ENCODE data around the gene FANK1.
"Not testable (repeated sequence)": the region's sequence is repeated elsewhere in the genome, so short reads cannot be mapped to it uniquely, and the experiment has no call there.

The FANK1 gene

DNA sequence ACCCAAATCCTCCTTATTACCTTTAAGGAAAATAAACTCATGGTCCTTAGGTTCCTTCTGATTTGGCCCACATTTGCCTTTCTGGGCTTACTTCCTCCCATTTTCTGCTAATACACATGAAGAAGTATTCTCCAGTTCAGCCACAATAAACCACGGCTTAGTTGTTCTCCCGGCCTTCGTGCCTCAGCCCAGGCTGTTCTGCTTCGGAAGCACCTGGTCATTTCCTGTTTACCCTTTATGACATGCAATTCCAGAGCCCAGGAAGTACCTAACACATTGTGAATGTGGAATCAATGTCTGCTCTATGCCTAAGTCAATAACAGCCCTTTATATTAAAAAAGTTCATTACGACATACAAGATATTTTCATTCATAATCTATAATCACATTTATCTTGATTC lies 4.0 kb upstream of the FANK1 start:
- not testable (repeated sequence) for DNase-seq

GRCh38 chr10:125894176-125894575 lies 2.2 kb upstream of the FANK1 start:
- DNase-seq = not testable (repeated sequence)

- peak; percentile 6 to 9 for DNase-seq
These were observed 955 bp upstream of the FANK1 start for GRCh38 chr10:125895130-125896087.

GRCh38 chr10:125897317-125897716 lies 953 bp downstream of the FANK1 start:
- not testable (repeated sequence) for DNase-seq

GRCh38 chr10:125900963-125901362 lies 4.6 kb downstream of the FANK1 start:
- not testable (repeated sequence) for DNase-seq

GRCh38 chr10:125903135-125903640 lies 6.8 kb downstream of the FANK1 start:
- DNase-seq = not testable (repeated sequence)

DNA sequence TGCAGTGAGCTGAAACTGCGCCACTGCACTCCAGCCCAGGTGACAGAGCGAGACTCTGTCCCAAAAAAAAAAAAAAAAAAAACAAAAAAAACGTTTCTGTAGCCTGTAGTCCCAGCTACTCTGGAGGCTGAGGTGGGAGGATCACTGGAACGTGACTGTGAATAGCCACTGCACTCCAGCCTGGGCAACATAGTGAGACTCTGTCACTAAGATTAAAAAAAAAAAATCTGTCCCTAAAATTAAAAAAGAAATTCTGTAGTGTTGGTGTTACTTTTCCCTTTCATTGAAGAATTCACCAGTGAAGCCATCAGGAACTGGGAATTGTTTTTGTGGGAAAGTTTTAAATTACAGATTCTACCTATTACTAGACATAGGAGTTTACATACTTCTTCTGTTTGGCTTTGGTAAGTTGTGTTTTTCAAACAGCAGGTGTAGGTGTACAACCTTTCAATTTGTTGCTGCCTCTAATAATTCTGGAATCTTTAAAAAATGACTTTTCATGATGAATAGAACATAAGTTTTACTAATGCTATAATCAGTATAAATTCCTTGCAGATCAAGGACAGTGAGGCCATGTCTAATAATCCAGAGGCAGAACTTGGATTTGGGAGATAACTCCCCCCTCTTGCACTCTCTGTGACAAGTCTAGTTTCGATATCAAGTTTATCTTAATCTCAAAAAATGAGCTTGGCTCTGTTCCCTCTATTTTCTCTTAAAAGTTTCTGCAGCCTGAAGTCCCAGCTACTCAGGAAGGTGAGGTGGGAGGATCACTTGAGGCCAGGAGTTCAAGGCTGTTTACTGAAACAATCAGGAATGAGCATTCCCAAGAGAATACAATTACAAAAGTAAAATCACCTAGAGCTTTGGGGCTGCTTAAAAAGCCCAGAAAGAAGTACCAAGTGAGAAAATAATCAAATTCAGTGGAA lies 9.0 kb downstream of the FANK1 start:
- DNase-seq = not testable (repeated sequence)

- not testable (repeated sequence) for DNase-seq
These were observed 11.2 kb downstream of the FANK1 start for GRCh38 chr10:125907598-125907997.

GRCh38 chr10:125908813-125909212 lies 12.4 kb downstream of the FANK1 start:
- not testable (repeated sequence) for DNase-seq

DNA sequence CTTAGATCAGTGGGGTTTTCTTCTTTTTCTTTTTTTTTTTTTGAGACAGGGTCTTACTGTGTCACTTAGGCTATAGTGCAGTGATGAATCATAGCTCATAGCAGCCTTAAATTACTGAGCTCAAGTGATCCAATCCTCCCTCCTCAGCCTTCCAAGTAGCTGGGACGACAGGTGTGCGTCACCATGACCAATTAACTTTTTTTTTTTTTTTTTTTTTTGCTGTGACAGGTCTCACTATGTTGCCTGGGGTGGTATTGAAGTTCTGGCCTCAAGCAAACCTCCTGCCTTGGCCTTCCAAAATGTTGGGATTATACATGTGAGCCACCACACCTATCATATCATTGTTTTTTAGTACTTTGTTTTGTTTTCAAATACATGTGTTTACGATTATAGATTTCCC lies 13.1 kb downstream of the FANK1 start:
- DNase-seq = not testable (repeated sequence)

- DNase-seq = no peak
These were observed 14.8 kb downstream of the FANK1 start for GRCh38 chr10:125911145-125911544.

DNA sequence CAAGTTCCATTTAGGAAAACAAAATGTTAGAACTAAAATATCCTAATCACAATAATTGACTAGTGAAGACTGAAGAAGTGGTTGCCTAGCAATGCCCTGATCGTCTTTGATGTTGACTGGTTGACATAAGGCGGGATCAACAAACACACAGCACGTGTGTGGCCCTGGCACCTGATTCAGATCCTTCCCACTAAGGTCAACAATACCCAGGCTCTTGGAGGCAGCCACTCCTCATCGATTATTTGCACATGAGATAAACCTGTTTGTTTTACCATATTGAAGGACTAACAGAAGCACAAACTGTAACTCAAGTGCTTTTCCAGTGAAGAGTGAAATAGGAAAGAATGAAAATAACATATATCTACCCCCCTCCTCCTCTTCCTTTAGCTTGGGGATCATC lies 15.6 kb downstream of the FANK1 start:
- no peak for DNase-seq

GRCh38 chr10:125913277-125913676 lies 16.9 kb downstream of the FANK1 start:
- not testable (repeated sequence) for DNase-seq

DNA sequence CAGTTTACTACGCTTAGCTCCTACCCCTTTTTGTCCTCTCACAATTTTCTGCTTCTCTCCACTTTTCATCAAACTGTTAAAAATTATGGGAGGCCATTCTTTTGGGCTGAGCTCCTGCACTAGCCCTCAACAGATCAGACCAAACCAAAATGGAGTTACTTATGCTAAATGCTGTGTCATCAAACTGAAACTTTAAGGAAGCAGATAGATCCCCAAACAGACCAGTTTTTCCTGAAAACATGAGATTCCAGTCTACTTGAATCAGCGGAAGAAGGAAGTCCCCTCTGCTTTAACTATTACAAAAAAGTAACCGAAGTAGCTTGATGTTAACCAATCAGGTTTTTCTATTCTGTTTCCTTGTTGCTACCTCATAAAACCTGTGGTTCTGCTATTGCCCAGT lies 20.6 kb downstream of the FANK1 start:
- no peak for DNase-seq

- DNase-seq = not testable (repeated sequence)
These were observed 21.5 kb downstream of the FANK1 start for GRCh38 chr10:125917704-125918361.

GRCh38 chr10:125921643-125922306 lies 25.4 kb downstream of the FANK1 start:
- DNase-seq = not testable (repeated sequence)

GRCh38 chr10:125925262-125925834 lies 29.0 kb downstream of the FANK1 start:
- DNase-seq = no peak

- no peak for DNase-seq
These were observed 29.9 kb downstream of the FANK1 start for GRCh38 chr10:125926247-125926646.

GRCh38 chr10:125927265-125927664 lies 30.9 kb downstream of the FANK1 start:
- not testable (repeated sequence) for DNase-seq

GRCh38 chr10:125928928-125929585 lies 32.7 kb downstream of the FANK1 start:
- no peak for DNase-seq

DNA sequence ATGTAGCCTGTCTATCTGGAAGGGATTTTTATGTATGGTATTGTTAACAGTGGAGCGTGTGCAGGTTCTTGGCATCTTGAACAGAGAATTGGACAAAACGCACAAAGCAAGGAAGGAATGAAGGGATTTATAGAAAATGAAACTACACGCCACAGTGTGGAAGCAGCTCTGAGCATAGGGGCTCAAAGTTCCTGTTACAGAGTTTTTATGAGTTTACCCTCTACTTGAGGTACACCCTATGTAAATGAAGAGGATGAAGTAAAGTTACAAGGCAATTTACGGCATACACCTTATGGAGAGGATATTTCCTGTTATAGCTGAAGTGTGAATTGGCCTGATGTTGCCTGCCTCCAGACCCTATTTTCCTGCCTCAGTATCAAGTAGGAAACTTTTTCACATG lies 33.3 kb downstream of the FANK1 start:
- DNase-seq = no peak

Data from CD4-positive, alpha-beta T cell treated with Interleukin-1 beta for 1 hour (primary cell).